Right lobe of liver (tissue), 4 donors: Measurements from ENCODE around the gene P2RY8.

ENCODE experiments used
- CTCF ChIP-seq, 4 donors: fragments of 200-600 bp in 3 of 4; fragments of 450-650 bp in 1 of 4; IDR thresholded peaks; one replicate each; pipeline versions ENCODE4 v1.5.1 to v1.8.0; 2016 to 2022; ENCODE audit warnings: antibody characterized with exemption in 4 of 4, mild to moderate bottlenecking in 2 of 4
- POLR2A ChIP-seq: fragments of 450-650 bp; IDR thresholded peaks from one replicate; pipeline ENCODE4 v1.6.1; 2017; ENCODE audit warnings: antibody characterized with exemption, mild to moderate bottlenecking
- donor health status: DM: no; HTN: no; CAD: no.
- donor health status: DM: no; HTN: no; CAD: no.
- donor health status: DM: no; HTN: yes; CAD: no.

- no peak for TF ChIP-seq CTCF (IDR thresholded peaks at IDR 0.05)
- TF ChIP-seq POLR2A = no peak
Observed at GRCh38 chrX:1551959-1552546, 15.1 kb upstream of the P2RY8 start.
